ENCODE data around the gene LTBP1. TPM values are rescaled to one million over a fixed set of nuclear protein-coding genes. Genes with fewer than 3 reads are reported as not detected.

Gene LTBP1
- total and polyA plus RNA-seq, 10 of the 15 experiments (the other 5 are each of a cell fraction or from before 2014, with no cell fraction given) = 0.01 to 0.28 (median 0.12) TPM; not detected in 2

- H3K9me3 ChIP-seq (replicated peaks; ENCODE audit: control insufficient read depth, insufficient read depth, low read length) = no peaks in the 10 kb centered on the region
- no peak overlapping the region for H3K4me3 ChIP-seq
- no peak overlapping the region for H3K9ac ChIP-seq (ENCODE audit: control insufficient read depth, insufficient read depth, low read length)
- H3K27me3 ChIP-seq (replicated peaks in 1 of 2; ENCODE audit: control insufficient read depth in 2 of 2, insufficient read depth in 2 of 2, low read length in 1 of 2) = no peaks in the 10 kb centered on the region
- no peak overlapping the region for H3K27ac ChIP-seq (ENCODE audit: control insufficient read depth, insufficient read depth)
- POLR2A ChIA-PET = no interaction called here
- BruUV-seq (replicated peaks) = no TSS peak
- H3K4me1 ChIP-seq (ENCODE audit: control insufficient read depth, insufficient read depth, low read length) = no peaks in the 10 kb centered on the region
- SMC1A ChIA-PET (ENCODE audit: uncharacterized antibody, unreplicated experiment) = no interaction called here
- H3K79me2 ChIP-seq (ENCODE audit: control insufficient read depth, insufficient read depth, low read length) = no peaks in the 10 kb centered on the region
- DNase-seq (ENCODE audit: low read depth, low spot score) = no peak
- FAIRE-seq = no peak
- 47% methylated on average over 3 of the region's 3 CpGs for WGBS (ENCODE audit: insufficient coverage, insufficient replicate concordance, low lambda C conversion rate, missing lambda C conversion rate)
- no peak overlapping the region for H3K4me2 ChIP-seq (ENCODE audit: control insufficient read depth, insufficient read depth)
- in situ Hi-C loops (cut with MboI) (no loop called here), intact Hi-C loops (cut with micrococcal nuclease; ENCODE audit: unreplicated experiment) (no loop called here)
- RAD21 ChIA-PET (ENCODE audit: unreplicated experiment) = no interaction called here
- CTCF ChIA-PET = interaction anchor here (1.0 kb wide), 1 partner anchor 9 kb away, joined by 4 read pairs; no protein-coding TSS in a partner anchor
- ATAC-seq = no peak
- H3K36me3 ChIP-seq (ENCODE audit: control insufficient read depth in 2 of 2, insufficient read depth in 2 of 2, low read length in 1 of 2) = no peaks in the 10 kb centered on the region
- no peak overlapping the region for H2AFZ ChIP-seq (ENCODE audit: control insufficient read depth, low read depth, low read length)
- no peaks in the 10 kb centered on the region for H4K20me1 ChIP-seq (ENCODE audit: control insufficient read depth, insufficient read depth)
- TF ChIP-seq DPF2 (IDR thresholded peaks at IDR 0.05) (no peak), MEF2A (IDR thresholded peaks at IDR 0.05; ENCODE audit: insufficient read depth, low read depth, low read length) (no peak), JUNB (IDR thresholded peaks at IDR 0.05) (no peak), SKIL (IDR thresholded peaks at IDR 0.05; ENCODE audit: low read depth, poor library complexity, severe bottlenecking) (no peak), PKNOX1 (IDR thresholded peaks at IDR 0.05) (no peak), IRF4 (IDR thresholded peaks at IDR 0.05; ENCODE audit: low read depth, low read length) (no peak), YY1 (IDR thresholded peaks at IDR 0.05; ENCODE audit: low read depth, low read length) (no peak), NKRF (conservative IDR thresholded peaks at IDR 0.05) (no peak), IRF5 (IDR thresholded peaks at IDR 0.05; ENCODE audit: borderline replicate concordance) (no peak), PAX8 (IDR thresholded peaks at IDR 0.05) (no peak), NR2C1 (IDR thresholded peaks at IDR 0.05) (no peak), RFX5 (IDR thresholded peaks at IDR 0.05; ENCODE audit: low read depth, low read length) (no peak), ZNF207 (IDR thresholded peaks at IDR 0.05; ENCODE audit: borderline replicate concordance) (no peak), BCLAF1 (IDR thresholded peaks at IDR 0.05) (no peak), ATF7 (IDR thresholded peaks at IDR 0.05; ENCODE audit: low read depth) (no peak), FOS (IDR thresholded peaks at IDR 0.05; ENCODE audit: borderline replicate concordance, extremely low read depth, insufficient read length) (no peak), RB1 (IDR thresholded peaks at IDR 0.05; ENCODE audit: borderline replicate concordance) (no peak)
Measured at GRCh38 chr2:33347856-33348255, 401.1 kb downstream of the LTBP1 start.

All from GM12878 (cell line).